D341Med (cell line): Measurements from ENCODE around the gene UVRAG.

Experiments
- DNase-seq: peaks from one replicate; pipeline ENCODE4 v3.0.0; 2012; ENCODE audit warnings: low spot score

UVRAG gene

DNA sequence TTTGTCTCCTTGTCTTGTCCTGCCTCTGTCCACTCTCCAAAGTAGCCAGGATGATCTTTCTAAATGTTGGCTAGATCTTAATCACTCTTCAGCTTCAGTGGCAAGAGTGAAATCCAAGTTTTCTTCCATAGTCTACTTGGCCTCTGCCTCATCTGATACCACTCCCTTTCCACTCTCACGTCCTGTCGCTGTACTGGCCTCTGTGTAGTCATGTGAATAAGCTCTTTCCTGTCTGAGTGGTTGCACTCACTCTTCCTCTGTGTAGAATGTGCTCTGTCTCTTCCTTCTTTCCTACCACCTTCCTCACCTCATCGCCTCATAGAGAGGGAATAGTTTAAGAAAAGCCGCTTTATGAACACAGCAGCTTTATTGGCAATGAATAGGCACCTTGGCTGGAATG is 304.8 kb downstream of the UVRAG start:
- no peak for DNase-seq

DNA sequence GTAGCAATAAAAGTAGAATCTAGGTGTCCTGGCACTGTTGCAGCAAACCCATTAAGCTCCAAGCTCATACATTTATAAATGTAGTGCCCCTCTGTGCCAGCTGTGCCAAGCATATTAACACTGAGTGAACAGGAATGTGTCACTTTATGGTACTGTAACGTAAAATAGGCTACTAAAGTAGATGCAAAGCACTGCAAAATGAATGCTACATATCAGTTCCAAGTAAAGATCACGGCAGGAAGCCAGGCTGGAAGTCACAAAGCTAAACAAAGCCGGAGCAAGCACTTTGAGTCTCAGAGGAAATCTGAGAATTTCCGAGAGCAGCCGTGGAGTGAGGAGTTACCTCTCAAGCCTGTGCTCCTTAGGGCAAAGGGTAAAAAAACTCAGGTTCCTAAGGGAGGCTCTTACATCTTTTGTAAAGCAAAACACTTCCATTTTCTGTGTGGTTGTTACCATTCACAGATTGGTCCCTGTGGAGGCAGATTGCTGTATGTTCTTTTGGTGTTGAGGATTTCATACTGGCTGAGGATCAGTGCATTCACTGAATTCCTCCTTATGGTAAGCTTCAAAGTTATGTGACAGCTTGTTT is 305.6 kb downstream of the UVRAG start:
- DNase-seq = no peak

DNA sequence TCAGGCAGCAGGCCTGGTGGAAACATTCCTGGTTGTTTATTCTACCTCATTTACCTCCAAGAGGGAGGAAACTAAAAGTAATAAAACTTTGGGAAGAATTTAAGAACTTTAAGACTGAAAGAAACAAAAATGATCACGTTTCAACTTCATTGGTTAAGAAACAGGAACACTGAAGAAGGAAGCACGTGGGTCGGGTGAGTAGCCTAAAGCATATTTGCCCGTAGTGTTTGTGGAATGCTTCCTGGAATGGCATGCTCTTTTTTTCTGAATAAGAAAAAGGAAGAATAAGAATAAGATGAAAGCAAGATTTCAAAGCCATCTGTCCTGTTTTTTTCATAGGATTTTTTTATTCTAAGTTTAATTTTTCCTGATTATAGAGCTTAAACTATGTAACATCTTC is 308.2 kb downstream of the UVRAG start:
- DNase-seq = no peak

DNA sequence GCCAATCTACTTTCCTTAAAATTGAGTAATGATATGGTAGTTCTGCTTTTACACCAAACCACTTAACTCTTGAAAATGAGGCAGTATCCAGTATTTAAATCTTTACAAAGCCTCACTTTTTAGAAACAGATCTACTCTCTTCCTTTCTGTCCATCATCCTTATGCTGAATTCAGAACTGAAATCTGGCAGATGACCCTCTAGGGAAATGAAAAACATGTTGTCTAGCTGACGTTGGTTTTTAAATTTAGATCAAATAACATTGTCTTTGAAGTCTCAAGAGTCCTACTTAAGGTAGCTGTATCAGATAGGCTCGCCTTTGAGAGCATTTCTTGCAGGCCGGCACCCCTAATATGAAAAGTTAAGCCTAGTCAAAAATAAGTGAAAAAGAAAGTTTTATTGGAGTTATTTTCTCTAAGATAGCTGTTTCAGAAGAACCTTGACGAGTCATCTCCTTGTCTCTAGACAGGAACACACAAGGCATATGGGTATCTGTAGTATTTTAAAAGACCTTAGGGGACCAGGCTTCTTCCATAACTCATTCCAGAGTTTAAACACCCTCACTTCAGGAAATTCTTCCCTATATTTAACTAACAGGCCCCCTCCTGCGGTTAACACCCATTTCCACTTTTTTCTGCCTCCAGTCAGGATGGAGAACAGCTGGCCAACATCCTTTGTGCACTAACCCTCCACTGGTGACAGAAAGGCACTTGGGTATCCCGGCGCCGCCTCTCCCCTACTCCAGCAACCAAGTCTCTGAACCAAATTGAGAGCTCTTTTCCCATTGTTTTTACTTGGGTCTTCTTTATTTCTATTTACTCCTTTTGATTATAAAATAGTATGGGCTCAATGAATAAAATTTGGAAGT is 310.1 kb downstream of the UVRAG start:
- no peak for DNase-seq

DNA sequence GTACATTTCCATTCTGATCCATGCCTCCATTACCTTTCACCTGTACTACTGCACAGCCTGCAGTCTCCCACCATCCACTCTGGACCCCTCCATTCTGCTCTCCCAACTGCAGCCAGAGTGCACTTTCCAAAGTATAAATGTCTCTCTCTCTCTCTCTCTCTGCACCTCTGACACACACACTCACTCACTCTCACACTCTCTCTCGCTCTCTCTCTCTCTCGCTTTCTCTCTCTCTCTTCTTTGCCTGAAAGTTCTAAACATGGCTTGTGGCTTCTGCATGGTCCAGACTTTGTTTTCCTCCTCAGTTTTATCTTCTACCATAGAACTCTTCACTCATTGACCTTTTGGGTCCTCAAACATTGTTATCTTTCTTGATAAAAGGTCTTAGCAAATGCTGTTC is 314.7 kb downstream of the UVRAG start:
- DNase-seq = no peak

DNA sequence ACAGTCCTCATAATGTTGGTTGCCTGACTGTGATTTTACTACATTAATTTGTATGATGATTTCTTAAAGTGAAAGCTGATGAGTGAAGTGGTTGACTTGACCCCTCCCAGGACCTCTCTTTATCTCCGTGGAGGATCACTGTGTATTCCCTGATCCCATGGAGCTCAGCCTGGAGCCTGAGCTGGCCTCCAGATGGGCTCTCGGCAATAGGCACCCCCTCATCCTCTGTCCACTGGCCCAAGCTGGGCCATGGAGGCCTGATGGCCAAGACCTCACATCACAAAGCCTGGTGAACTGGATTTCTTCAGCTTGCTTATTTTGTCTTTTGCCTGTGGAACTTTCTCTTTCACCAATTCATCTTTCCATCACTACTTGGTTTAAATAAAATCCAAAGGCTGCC is 316.1 kb downstream of the UVRAG start:
- DNase-seq = no peak

DNA sequence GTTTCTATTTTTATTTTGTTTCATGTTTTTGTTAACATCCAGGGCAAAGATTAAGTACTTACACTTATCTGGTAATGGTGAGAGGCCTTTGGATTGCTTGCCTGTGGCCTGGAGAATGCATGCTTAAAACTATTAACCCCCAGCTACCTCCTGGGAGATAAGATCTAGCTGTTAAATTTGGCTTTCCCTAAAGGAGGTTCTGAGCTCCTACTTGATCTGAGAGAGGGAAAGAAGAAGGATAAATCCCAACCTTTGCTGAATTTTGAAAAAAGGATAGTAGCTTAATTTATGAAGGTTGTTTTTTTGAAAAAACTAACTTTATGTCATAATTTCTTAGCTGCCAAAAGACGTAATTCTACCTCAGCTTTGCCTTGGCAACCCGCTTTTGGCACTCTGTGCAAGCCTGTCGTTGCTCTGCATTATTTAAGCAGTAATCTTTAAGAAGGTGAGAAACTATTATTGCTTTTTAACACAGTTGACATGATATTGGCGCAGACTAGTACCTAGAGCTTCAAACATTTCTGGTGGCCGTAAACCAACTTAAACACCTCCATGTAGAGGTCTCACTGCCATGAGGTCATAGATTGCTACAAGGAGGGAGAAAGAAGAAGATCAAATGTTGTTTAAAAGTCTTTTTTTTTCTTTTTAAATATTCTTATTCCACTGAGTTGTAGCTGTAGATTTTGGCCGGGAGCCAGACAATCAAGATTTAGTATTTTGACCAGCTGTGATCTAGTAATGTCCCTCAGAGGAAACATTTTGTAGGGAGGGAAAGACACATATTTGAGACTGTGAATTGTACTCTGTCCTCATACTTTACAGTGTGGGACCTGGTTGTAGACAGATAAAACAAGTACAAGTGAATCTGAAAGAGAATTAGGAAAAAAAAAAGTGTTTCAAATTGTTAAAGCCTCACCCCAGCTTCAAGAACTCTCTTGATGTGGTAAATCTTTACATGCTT is 316.9 kb downstream of the UVRAG start:
- peak; percentile 46 for DNase-seq

DNA sequence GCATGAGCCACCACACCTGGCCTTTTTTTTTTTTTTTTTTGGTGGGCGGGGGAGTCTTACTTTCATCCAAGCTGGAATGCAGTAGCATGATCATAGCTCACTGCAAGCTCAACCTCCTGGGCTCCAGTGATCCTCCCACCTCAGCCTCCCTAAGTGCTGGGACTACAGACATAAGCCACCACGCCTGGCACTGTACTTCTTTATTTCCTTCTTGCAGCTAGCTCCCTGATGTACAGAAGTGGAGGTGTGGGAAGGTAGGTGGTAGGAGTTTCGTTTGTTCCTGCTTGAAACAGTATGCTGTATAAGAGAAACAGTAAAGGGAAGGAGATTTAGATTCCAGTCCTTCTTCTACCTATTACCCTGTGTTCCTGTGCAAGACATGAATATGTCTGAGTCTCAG is 319.2 kb downstream of the UVRAG start:
- no peak for DNase-seq

DNA sequence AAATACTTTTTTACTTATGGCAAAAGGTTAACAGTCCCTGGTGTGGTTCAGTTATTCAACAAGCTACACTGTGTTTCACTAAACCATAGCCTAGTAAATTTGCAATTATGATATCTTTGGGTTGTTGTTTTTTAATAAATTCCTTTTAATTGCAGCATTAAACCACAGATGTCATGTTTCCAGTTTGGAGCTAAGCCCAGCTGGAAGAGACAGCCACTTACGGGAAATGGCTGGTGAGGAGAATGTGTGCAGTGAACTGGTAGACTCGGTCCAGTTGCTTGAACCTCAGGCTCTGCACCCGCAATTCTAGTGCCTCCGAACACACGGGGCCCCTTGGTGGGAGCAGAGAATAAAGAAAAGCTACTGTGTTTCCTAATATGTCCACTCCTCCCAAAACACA is 320.5 kb downstream of the UVRAG start:
- no peak for DNase-seq

DNA sequence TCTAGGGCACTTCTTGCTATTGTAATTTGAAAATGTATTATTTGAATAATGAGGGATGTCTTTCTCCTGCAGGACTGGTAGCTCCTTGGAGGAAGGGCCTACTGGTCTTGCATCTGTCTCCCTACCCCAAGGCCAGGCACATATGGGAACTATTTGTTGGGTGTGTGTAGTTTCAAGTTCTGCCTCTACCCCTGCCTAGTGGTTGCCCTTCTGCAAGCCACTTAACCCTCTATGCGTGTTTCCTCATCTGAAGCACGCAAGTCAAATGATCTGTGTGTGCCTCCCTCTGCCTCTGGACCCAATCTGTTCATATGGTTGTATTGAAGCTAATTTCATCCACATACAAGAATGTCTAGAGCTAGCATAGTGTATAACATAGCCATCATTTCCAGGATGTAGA is 324.3 kb downstream of the UVRAG start:
- no peak for DNase-seq

DNA sequence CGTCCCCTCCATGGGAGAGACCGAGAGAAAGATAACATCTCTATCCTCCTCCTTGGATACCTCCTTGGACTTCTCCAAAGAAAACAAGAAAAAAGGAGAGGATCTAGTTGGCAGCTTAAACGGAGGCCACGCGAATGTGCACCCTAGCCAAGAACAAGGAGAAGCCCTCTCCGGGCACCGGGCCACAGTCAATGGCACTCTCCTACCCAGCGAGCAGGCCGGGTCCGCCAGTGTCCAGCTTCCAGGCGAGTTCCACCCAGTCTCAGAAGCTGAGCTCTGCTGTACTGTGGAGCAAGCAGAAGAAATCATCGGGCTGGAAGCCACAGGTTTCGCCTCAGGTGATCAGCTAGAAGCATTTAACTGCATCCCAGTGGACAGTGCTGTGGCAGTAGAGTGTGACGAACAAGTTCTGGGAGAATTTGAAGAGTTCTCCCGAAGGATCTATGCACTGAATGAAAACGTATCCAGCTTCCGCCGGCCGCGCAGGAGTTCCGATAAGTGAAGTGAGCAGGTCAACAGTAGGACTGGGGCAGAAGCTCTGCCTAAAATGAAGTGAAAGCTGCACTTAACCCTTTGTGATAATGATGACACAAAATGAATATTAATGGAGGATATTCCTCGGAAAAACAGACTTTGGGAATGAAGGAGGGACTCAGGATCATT is 326.0 kb downstream of the UVRAG start:
- DNase-seq = no peak

DNA sequence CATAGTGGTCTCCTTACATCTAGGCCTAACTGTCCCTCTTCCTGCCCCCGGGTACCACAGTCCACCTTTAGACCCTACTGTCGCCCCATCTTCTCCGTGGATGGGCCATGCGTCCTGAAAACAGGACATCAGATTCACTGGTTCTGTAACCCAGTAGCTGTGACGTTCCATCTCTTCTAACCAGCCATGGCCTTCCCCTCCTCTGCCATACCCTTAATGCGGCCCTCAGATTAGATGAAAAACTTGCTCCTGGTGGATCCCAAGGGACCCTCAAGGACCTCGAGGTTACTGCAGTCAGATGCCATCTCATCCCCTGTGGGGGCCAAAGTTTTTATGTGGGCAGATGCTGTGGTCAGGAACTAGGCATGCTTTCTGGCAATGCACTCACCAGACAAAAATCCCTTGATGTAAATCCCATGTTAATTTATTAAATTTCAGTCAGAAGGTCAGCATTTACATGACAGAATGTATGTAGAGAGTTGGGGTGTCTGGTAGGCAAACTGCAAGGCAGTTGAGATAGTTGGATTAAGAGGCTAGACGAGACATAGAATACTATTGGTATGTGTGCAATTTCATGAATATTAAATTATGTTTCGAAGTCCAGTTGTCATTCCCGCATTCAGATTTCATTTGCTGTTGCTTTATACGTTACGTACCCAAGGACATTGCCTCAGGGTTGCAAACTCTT is 327.0 kb downstream of the UVRAG start:
- DNase-seq = no peak

DNA sequence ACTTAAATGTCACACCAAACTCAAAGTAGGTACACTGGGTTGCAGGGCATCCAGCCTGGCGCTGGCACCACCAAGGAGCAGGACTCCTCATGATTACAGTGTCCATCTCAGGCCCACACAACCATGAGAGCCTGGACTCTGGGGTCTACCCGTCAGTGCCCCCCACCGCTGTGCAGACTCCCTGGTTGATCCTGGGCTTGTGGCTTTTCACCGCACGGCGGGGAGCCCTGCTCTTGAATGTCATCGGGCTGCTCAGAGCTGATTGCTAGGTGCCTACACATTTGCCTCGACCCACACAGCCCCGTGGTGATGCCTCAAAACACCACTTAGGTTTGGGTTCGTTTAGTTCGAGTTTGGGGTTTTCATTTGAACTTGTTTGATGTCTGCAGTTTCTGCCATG is 328.3 kb downstream of the UVRAG start:
- no peak for DNase-seq

DNA sequence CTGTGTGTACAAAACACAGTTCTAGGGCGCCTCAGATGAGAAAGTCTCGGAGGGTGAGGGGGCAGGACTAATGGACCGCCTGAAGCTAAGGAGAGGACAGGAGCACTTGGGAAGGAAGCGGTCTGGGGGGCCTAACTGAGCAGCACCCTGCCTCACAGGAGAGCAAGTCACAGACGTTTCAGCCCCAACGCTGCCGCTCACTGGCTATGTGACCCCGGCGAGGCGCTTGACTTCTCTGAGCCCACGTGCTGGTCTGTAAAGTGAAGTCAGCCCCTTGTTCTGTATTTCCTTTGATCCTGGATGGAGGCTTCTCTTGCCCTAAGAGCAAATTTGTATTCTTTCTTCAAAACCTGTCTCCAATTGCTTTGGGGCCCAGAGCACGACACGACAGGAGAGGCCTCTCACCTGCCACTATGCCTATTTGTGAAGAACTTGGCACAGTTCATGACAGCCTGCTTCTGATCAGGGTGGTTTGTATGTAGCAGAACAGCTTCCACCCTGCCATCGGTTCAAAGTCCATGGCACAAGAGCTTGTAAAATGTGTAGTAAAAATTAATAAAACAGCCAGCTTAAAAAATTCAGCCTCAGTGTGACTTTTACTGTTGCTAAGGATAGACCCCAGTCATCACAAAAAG is 332.2 kb downstream of the UVRAG start:
- no peak for DNase-seq

DNA sequence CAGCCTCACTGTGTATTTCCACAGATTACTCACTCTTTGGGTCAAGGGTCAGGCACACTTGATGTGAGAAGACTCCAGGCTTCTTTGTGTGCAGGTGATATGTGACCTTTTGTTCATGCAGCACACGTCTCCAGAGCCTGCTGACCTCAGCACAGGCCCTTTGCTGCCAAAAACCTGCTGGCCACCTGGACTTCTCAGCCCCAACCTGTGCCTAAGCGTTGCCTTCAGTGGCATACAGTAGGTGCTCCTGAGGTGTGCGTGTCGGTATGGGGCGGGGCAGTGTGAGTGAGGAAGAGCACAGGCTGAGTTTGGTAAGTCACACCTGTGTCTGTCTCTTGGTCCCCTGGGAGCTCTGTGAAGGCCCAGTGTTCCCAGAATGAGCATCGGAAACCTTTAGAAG is 333.2 kb downstream of the UVRAG start:
- DNase-seq = no peak

DNA sequence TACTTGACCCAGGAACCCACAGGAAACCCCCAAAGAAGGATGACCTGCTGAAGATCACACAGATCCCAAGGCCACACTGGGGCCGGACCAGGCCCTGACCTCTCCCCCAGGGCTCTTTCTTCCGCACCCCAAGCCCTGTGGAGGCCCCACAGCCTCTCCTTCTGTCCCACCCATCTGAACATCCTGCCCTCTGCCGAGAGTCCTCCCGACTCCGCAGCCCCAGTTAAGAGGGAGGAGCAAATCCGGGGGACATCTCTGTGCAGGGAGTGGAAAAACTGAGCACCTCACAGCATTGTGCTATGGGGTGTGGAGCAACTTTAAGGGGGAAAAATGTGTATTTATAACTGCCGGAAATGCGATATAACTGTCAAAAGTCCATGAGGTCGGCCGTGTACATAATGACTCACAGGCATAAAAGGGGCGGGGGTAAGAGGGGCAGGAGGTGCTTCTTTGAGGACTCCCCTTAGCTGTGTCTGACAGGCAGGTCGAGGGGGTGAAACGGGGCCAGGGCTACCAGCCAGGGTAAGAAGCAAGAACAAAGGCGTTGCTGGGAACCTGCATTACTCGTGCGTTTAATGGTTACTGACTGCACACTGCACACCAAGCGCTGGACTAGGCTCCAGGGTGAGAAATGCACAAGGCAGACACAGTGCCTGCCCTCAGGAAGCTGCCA is 334.1 kb downstream of the UVRAG start:
- no peak for DNase-seq

DNA sequence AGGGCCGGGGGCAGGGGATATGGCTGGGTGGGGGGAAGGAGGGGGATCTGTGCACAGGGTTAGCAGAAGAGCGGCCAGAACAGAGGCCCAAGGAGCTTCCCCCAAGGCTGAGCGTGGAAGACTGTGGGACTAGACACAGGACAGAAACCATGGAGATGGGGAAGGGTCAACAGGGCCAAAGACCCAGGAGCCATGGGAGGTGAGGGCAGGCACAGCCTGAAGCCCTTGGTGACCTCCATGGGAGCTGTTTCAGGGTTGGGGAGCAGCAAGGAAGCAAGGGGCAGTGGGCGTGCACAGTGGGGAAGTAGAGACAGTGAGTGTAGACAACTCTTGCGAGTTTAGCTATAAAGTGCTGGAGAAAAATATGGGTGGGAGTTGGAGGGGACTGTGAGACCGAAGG is 334.7 kb downstream of the UVRAG start:
- no peak for DNase-seq

DNA sequence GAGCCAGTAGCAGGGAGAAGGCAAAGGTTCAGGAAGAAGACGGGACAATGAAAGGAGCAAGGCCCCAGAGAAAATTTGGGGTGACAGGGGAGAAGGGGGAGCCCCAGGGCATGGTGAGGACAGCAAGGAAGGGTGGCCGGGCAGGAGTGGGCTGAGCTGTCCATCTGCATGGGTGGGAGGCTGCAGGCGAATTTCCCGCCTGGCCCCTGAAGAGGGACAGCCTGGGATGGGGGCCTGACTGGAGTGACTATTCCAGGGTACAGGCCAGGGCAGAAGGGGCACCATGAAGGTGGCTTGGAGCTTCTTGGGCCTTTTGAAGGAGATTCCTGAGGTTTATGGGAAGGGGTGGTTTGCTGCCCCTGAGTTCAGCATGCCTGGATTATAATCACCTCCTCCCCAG is 335.1 kb downstream of the UVRAG start:
- no peak for DNase-seq

DNA sequence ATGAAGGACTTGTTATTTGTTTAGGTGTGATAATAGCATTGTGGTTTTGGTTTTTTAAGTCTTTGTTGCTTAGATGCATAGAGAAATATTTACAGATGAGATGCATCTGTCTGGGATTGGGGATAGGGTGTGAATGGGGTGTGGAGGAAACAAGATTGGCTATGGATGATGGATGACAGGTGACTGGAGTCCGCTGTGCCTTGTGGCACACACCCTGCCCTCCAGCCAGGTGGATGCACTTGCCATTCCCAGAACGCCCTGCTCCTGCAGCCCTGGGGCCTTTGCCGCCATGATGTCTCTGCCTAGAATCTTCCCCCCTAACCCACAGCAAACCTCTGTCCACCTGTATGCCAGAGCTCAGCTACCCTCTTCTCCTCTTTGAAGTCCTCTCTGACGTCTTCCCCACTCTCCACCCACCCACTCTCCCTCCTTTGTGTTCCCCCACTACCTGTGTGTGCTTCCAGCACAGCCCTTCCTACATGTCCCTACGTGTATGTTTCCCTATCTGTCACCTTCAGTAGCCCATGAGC is 336.6 kb downstream of the UVRAG start:
- DNase-seq = no peak

DNA sequence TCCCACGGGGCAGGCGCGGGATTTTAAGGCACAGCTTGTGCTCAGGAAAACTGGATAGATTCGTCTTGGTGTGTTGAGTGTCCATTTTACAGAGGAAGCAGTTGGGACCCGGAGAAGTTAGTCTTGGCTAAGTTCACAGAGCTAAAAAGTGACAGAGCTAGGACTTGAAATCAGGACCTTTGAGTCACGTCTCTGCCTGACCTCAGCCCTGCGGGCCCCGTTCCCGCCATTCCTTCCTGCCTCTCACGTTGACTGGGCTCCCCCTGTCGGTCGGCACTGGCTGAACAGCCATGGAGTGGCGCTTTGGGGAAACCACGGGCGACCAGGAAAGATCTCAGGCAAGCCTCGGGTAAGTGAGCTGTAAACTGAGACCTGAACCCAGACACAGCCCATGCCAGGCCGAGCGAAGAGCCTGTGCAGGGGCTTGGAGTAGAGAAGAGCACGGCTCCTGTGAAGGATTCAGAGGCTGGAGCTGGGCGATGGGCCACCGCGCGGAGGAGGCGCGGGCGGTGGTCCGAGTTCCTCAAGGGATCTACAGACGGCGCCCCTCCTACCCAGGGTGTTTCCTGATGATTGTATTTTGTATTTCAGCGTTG is 337.2 kb downstream of the UVRAG start:
- peak; percentile 90 for DNase-seq
